ENCODE results near the gene GPR153.

The GPR153 gene

DNA sequence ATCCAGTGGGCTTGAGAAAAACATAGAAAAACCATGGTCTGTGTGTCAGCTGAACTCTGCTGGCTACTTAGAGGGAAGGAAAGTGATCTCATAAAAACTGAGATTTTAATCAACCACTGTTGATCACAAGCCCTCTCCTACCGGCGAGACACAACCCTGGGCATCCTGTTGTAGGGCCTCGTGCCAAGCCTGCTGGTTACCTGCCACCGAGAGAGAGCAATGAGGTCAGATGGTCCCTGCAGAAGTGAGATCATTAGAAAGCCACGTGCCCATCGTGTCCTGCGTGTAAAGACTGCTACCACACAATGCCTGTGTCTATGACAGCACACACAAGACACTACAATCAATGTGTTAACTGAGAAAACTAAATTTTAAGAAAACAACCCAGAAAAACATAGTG is 41.7 kb upstream of the GPR153 start:
- H3K4me3 ChIP-seq (ENCODE audit: low read depth, low read length), result no peak overlapping the region
- TF ChIP-seq CTCF (IDR thresholded peaks at IDR 0.05; ENCODE audit: low read depth, low read length), result no peak

DNA sequence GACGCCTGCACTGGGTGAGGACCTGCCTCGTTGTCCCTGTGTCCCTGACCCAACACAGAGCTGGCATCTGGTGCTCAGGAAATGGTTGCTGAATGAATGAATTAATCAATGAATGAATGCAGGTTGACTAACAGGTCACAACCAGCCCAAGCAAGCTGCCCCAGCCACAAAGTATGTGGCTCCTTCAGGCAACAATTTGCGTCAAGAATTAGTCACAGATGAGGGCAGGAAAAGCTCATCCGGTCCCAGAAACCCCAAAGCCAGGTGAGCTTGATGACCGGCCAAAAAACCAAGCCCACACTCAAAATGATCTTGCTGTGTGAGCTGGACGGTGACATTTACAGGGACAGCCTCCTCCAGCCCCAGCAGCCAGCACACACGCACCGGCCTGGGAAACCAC is 40.6 kb upstream of the GPR153 start:
- TF ChIP-seq CTCF (IDR thresholded peaks at IDR 0.05; ENCODE audit: low read depth, low read length), result no peak

DNA sequence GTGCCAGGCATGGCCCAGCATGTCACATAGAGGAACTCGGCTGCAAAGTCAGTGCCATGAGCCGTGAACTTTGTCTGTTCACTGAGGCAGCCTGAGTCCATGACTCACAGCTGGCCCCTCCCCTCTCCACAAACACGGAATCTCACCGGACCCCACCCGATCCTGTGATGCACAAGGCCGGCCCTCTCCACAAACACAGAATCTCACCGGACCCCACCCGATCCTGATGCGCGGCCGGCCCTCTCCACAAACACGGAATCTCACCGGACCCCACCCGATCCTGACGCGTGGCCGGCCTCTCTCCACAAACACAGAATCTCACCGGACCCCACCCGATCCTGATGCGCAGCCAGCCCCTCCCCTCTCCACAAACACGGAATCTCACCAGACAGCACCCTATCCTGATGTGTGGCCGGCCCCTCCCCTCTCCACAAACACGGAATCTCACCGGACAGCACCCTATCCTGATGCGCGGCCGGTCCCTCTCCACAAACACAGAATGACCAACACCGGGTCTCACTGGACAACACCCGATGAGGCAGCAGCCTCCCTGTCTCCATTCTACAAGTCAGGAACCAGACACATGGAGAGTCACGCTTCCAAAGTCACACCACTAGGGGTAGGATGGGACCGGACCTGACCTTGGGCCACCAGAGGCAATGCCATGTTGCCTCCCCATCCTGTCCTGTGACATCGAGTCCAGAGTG is 39.6 kb upstream of the GPR153 start:
- no peak overlapping the region for H3K4me3 ChIP-seq (ENCODE audit: low read depth, low read length)
- no peak for TF ChIP-seq CTCF (IDR thresholded peaks at IDR 0.05; ENCODE audit: low read depth, low read length)

More for the DNA sequence above, 40.6 kb upstream of the GPR153 start:
- H3K4me3 ChIP-seq (ENCODE audit: low read depth, low read length), result no peak overlapping the region

- no peak overlapping the region for H3K4me3 ChIP-seq (ENCODE audit: low read depth, low read length)
- no peak for TF ChIP-seq CTCF (IDR thresholded peaks at IDR 0.05; ENCODE audit: low read depth, low read length)
These were observed 38.8 kb upstream of the GPR153 start for GRCh38 chr1:6299557-6300165.

GRCh38 chr1:6298940-6299465 is 38.1 kb upstream of the GPR153 start:
- H3K4me3 ChIP-seq (ENCODE audit: low read depth, low read length), result no peak overlapping the region
- no peak for TF ChIP-seq CTCF (IDR thresholded peaks at IDR 0.05; ENCODE audit: low read depth, low read length)

DNA sequence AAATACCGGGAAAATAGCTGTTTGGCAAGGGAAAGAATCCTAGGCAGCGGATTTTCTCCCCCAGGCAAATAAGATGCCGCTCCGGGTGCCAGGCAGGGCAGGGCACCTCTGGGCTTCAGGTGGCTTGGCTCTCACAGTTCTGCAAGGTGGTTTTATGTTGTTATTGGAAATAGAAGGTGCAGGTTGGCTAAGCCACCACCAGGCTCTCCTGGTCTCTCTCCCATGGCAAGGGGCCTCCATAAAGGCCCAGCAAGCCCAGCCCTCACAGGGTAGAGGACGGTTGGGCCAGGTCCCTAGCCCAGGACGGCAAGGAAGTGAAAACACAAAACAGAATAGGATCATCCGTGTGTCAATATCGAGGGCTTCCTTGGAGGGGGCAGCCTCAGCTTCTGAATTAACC is 37.6 kb upstream of the GPR153 start:
- no peak overlapping the region for H3K4me3 ChIP-seq (ENCODE audit: low read depth, low read length)
- TF ChIP-seq CTCF (IDR thresholded peaks at IDR 0.05; ENCODE audit: low read depth, low read length), result no peak

GRCh38 chr1:6295910-6296309 is 35.0 kb upstream of the GPR153 start:
- no peak for TF ChIP-seq CTCF (IDR thresholded peaks at IDR 0.05; ENCODE audit: low read depth, low read length)
- H3K4me3 ChIP-seq (ENCODE audit: low read depth, low read length), result no peak overlapping the region

Measured in WI38 (cell line).